ENCODE data around the gene MAP3K12. TPM values are rescaled to one million over a fixed set of nuclear protein-coding genes. Genes with fewer than 3 reads are reported as not detected.

The MAP3K12 gene
- total and polyA plus RNA-seq, 2 of the 13 experiments (the other 11 are each of a cell fraction or from before 2014, with no cell fraction given), result 0.20 to 1.1 TPM

- TF ChIP-seq HDAC2 (CRISPR knock-in tag; IDR thresholded peaks at IDR 0.05) (0 out of 2 replicates have a peak, but pooled peaks have one; percentile 27), BCL6 (CRISPR knock-in tag; IDR thresholded peaks at IDR 0.05) (peak; percentile 53), ZNF18 (CRISPR knock-in tag; IDR thresholded peaks at IDR 0.05; ENCODE audit: insufficient replicate concordance) (peak; percentile 63), ZNF281 (CRISPR knock-in tag; IDR thresholded peaks at IDR 0.05; ENCODE audit: borderline replicate concordance) (peak; percentile 90), TAF1 (CRISPR knock-in tag; IDR thresholded peaks at IDR 0.05) (peak; percentile 62), ZNF337 (CRISPR knock-in tag; IDR thresholded peaks at IDR 0.05; ENCODE audit: borderline replicate concordance, low read depth) (no peak), SRY (CRISPR knock-in tag; IDR thresholded peaks at IDR 0.05) (peak; percentile 94), MATR3 (CRISPR knock-in tag; IDR thresholded peaks at IDR 0.05) (no peak), HMGXB4 (CRISPR knock-in tag; IDR thresholded peaks at IDR 0.05; ENCODE audit: borderline replicate concordance in 1 of 2, low read depth in 1 of 2) (peak in 1 of 2 experiments; percentile 86; a peak in 3 of 4 replicates), ZNF766 (CRISPR knock-in tag; IDR thresholded peaks at IDR 0.05; ENCODE audit: borderline replicate concordance) (no peak), ARID2 (CRISPR knock-in tag; IDR thresholded peaks at IDR 0.05; ENCODE audit: borderline replicate concordance) (no peak), KIAA2018 (CRISPR knock-in tag; IDR thresholded peaks at IDR 0.05; ENCODE audit: borderline replicate concordance) (no peak)
These were observed 46.8 kb downstream of the MAP3K12 start (continued) for GRCh38 chr12:53452159-53453077.

Data from HepG2 (cell line).